ENCODE data around the gene STEAP3. TPM values are rescaled to one million over a fixed set of nuclear protein-coding genes. Genes with fewer than 3 reads are reported as not detected.

STEAP3 gene
- total RNA-seq, 1 donor from 2014 or later, result 44.6 TPM

DNA sequence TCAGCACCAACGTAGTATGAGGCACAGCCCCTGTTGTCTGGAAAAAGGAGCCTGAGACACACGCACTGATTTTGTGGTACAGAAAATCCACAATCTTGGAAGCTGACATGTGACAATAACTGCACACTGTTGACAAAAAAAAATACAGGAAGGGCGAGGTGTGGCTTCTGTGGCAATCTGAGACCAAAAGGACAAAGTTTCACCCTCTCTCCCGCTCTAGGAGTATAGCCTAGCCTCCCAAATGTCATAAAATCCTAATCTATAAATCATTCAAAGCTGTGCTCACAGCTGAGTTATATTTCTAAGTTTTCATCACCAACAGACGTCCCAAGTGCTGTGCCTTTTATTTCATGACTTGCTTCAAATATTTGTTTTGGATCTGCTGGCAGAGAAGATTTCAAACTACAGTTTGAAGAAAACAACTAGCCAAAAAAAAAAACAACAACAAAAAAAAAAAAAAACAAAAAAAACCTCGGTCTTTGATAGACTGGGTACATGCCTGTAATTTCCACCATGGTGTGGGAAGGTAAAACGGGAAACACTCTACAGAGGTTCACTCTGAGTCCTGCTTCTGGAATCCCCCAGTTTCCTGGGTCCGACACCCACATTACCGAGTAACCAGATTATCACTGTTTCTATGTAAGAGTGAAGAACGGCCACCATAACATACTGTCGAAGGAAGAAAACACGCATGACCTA, 82.0 kb downstream of the STEAP3 start:
- H3K4me3 Mint-ChIP-seq (ENCODE audit: unreplicated experiment), result no peak overlapping the region
- H3K27ac Mint-ChIP-seq (ENCODE audit: unreplicated experiment), result no peak overlapping the region
- H3K4me1 Mint-ChIP-seq (ENCODE audit: low read depth), result peaks cover 4% of the 10 kb centered on the region
- H3K9me3 Mint-ChIP-seq (ENCODE audit: low read depth), result no peaks in the 10 kb centered on the region
- H3K36me3 Mint-ChIP-seq (ENCODE audit: low read depth), result peaks cover 2% of the 10 kb centered on the region
- no peaks in the 10 kb centered on the region for H3K27me3 Mint-ChIP-seq (ENCODE audit: low read depth)
- no peak for DNase-seq (ENCODE audit: low spot score)
- TF ChIP-seq, protein P1, sequence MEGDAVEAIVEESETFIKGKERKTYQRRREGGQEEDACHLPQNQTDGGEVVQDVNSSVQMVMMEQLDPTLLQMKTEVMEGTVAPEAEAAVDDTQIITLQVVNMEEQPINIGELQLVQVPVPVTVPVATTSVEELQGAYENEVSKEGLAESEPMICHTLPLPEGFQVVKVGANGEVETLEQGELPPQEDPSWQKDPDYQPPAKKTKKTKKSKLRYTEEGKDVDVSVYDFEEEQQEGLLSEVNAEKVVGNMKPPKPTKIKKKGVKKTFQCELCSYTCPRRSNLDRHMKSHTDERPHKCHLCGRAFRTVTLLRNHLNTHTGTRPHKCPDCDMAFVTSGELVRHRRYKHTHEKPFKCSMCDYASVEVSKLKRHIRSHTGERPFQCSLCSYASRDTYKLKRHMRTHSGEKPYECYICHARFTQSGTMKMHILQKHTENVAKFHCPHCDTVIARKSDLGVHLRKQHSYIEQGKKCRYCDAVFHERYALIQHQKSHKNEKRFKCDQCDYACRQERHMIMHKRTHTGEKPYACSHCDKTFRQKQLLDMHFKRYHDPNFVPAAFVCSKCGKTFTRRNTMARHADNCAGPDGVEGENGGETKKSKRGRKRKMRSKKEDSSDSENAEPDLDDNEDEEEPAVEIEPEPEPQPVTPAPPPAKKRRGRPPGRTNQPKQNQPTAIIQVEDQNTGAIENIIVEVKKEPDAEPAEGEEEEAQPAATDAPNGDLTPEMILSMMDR (IDR thresholded peaks at IDR 0.05), result no peak

DNA sequence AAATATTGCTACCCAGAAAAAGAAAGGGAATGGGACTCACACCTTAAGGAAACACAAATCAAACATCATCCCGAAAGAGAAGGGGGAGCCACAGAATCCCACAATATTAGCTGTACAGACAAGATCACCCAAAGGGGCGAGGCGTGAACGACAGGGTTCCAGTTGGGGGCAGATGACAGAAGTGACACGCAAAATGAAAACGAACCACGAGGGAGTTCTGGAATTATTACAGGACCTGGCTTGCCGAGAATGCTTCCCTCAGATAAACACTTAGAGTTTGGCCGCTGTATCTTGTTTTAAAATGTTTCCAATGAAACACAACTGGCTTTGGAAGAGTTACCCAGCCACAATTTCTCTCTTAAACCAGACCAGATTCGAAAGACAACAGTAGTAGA, 82.6 kb downstream of the STEAP3 start:
- DNase-seq (ENCODE audit: low spot score), result no peak
- Mint-ChIP-seq H3K27me3 (ENCODE audit: low read depth) (no peaks in the 10 kb centered on the region), H3K4me3 (ENCODE audit: unreplicated experiment) (no peak overlapping the region), H3K9me3 (ENCODE audit: low read depth) (no peaks in the 10 kb centered on the region), H3K4me1 (ENCODE audit: low read depth) (peaks cover 4% of the 10 kb centered on the region), H3K36me3 (ENCODE audit: low read depth) (peaks cover 2% of the 10 kb centered on the region), H3K27ac (ENCODE audit: unreplicated experiment) (no peak overlapping the region)
- TF ChIP-seq, protein P1 (IDR thresholded peaks at IDR 0.05), result no peak

- H3K27ac Mint-ChIP-seq (ENCODE audit: unreplicated experiment), result no peak overlapping the region
- DNase-seq (ENCODE audit: low spot score), result no peak
- H3K9me3 Mint-ChIP-seq (ENCODE audit: low read depth), result no peaks in the 10 kb centered on the region
- peaks cover 3% of the 10 kb centered on the region for H3K36me3 Mint-ChIP-seq (ENCODE audit: low read depth)
- no peak overlapping the region for H3K4me3 Mint-ChIP-seq (ENCODE audit: unreplicated experiment)
- no peaks in the 10 kb centered on the region for H3K4me1 Mint-ChIP-seq (ENCODE audit: low read depth)
- TF ChIP-seq, protein P1 (IDR thresholded peaks at IDR 0.05), result no peak
- H3K27me3 Mint-ChIP-seq (ENCODE audit: low read depth), result no peaks in the 10 kb centered on the region
These were observed 83.9 kb downstream of the STEAP3 start for GRCh38 chr2:119307419-119308140.

- DNase-seq (ENCODE audit: low spot score), result no peak
- H3K27me3 Mint-ChIP-seq (ENCODE audit: low read depth), result no peaks in the 10 kb centered on the region
- TF ChIP-seq, protein P1 (IDR thresholded peaks at IDR 0.05), result no peak
- no peaks in the 10 kb centered on the region for H3K4me1 Mint-ChIP-seq (ENCODE audit: low read depth)
- H3K36me3 Mint-ChIP-seq (ENCODE audit: low read depth), result peaks cover 3% of the 10 kb centered on the region
- no peak overlapping the region for H3K4me3 Mint-ChIP-seq (ENCODE audit: unreplicated experiment)
- H3K9me3 Mint-ChIP-seq (ENCODE audit: low read depth), result no peaks in the 10 kb centered on the region
- no peak overlapping the region for H3K27ac Mint-ChIP-seq (ENCODE audit: unreplicated experiment)
These were observed 85.2 kb downstream of the STEAP3 start for GRCh38 chr2:119308793-119309330.

DNA sequence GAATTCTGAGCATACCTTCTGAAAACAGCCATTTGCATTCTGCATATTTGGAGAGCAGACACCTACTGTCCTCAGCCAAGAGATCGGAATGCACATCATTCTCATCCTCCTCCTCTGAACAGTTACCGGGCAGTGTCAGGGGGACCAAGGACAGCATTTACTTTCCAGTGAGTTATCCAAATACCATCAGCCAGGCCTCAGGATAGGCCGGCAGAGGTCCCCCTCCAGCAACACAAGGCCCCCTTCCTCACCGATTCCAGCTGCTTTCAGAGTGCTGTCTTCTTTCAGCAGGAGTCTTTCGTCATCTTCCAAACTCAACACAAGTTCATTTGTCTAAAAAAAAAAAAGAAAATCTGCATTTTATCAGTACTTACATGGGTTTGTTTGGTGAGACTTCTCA, 87.7 kb downstream of the STEAP3 start:
- Mint-ChIP-seq H3K4me3 (ENCODE audit: unreplicated experiment) (no peak overlapping the region), H3K36me3 (ENCODE audit: low read depth) (peaks cover 5% of the 10 kb centered on the region), H3K4me1 (ENCODE audit: low read depth) (peaks cover 8% of the 10 kb centered on the region), H3K27ac (ENCODE audit: unreplicated experiment) (no peak overlapping the region), H3K9me3 (ENCODE audit: low read depth) (peaks cover 6% of the 10 kb centered on the region), H3K27me3 (ENCODE audit: low read depth) (no peaks in the 10 kb centered on the region)
- DNase-seq (ENCODE audit: low spot score), result no peak
- TF ChIP-seq, protein P1 (IDR thresholded peaks at IDR 0.05), result no peak
